COLO829 (cell line): ENCODE data around the gene WDR35.

Source experiments
- DNase-seq: peaks from one replicate; pipeline ENCODE4 v3.0.0; 2012; ENCODE audit warnings: low spot score

Gene WDR35

GRCh38 chr2:19989667-19990415, at the start of gene WDR35:
TSS of gene WDR35 (minus strand) at chr2:19990105. CDS start at chr2:19990015, 90 bp downstream.
- peak; percentile 96 for DNase-seq

DNA sequence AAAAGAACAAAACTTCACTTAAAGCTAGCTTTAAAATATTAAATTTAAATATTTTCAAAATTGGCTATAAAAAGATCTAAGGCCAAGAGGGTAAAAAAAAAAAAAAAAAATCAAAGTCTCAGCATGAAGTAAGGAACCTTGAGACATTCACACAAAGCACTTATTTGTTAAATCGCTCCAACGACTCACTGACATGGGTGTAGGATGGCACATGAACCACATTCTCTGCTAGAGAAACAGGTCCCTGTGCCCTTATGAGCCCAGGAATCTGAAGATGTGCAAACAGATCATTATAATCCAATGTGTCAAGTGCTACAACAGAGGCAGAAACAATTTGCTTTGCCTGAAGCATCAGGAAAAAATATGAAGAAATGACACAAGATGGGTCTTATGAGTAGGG, 47.8 kb upstream of the WDR35 start:
- DNase-seq = peak; percentile 52

DNA sequence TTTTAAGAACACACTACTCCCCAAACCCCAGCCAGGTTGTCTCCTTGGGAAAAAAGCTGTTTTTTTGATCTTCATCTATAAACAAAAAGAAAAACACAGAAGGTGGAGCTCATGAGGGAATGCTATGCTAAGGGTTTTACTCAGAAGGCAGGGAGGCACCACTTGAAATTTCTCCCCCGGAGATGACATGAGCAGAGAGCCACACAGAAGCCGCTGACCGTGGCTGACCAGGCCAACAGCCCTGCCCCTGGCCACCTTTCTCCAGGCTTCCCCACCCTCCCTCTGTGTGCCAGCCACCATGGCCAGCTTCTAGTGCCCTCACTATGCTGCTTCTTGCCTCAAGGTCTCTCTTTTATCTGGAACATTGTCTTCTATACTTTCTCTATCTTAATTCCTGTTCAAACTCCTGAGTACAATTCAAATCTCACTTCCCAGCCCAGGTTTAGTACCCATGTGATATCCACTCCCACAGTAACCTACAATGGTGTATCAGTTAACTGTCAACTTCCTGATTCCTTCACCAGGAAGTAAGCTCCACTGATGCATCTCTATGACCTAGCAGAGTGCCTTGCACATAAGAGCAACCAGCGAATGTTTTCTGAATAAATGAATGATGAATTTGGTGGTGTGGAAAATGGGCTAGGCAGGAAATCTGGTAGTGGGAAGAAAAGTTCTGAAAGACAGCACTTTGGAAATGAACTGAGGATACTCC, 46.2 kb upstream of the WDR35 start:
- DNase-seq = no peak

GRCh38 chr2:20034821-20035220, 44.9 kb upstream of the WDR35 start:
- no peak for DNase-seq

DNA sequence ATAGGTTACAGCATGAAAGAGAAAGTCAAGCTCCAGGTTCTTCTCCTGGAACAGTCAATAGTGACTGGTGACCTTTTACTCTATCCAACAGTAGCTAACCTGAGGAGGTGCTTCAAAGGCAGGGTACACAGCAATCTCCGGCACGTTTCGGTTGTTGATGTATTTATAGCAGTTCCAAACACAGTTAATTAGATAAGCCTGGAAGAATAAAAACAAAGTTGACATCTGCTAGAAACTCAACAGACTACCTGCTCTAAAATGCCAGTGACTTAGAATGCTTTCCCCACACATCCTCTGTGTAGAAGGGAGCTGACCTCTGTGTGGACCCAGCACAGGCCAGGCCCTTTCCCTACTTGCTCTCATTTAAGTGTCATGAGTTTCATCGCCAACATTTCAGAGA, 44.3 kb upstream of the WDR35 start:
- DNase-seq = no peak

- no peak for DNase-seq
These were observed 43.4 kb upstream of the WDR35 start for GRCh38 chr2:20033322-20033721.

GRCh38 chr2:20030224-20030623, 40.3 kb upstream of the WDR35 start:
- no peak for DNase-seq

GRCh38 chr2:20027705-20028434, 38.0 kb upstream of the WDR35 start:
- no peak for DNase-seq

DNA sequence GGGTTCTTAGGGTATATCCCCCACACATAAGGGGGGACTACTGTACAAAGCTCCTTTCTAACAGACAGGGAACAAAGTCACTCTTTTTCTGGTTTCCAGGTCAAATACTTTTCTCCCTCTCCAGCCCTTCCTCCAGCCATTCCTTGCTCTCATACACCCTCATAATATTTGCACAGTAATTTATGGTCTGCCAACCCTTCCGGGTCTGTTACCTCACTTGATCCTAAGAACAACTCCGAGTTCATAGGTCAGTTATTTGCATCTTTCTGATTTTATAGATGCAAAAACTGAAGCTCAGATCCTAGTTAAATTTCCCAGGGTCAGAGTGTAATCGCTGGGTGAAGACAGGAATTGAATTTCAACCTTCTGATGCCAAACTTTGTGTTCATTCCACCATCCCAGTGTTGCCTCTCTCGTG, 37.4 kb upstream of the WDR35 start:
- no peak for DNase-seq

DNA sequence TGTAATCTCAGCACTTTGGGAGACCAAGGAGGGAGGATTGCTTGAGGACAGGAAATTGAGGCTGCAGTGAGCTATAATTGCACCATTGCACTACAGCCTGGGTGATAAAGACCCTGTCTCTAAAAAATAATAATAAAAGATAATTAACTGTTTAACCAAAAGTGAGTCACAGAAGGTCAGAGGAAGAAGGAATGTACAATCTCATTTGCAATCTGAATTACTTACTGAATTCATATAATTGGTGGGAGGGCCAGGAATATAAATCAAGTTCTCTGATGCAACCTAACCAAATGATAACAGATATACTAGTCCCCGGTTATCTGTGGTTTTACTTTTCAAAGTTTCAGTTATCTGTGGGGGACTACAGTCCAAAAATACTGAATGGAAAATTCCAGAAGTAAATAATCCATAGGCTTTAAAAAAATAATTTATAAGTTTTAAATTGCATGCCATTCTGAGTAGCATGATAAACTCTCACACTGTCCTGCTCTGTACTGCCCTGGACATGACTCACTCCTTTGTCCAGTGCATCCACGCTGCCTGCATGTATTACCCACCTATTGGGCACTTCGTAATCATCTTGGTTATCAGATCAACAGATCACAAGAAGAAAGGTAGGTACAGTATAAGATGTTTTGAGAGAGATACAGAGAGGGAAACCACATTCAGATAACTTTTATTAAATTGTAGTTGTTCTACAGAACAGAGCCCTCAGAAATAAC, 35.3 kb upstream of the WDR35 start:
- no peak for DNase-seq

GRCh38 chr2:20023688-20024087, 33.8 kb upstream of the WDR35 start:
- no peak for DNase-seq

DNA sequence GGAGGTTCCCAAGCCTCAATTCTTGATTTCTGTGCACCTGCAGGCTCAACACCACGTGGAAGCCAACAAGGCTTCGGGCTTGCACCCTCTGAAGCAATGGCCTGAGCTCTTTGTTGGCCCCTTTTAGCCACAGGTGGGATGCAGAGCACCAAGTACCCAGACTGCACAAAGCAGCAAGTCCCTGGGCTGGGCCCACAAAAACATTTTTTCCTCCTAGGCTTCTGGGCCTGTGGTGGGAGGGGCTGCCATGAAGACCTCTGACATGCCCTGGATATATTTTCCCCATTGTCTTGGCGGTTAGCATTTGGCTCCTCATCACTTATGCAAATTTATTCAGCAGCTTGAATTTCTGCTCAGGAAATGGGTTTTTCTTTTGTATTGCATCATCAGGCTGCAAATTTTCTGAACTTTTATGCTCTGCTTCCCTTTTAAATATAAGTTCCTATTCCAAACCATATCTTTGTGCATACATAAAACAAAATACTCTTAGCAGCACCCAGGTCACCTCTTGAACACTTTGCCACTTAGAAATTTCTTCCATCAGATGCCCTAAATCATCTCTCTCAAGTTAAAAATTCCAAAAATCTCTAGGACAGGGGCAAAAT, 31.6 kb upstream of the WDR35 start:
- no peak for DNase-seq

DNA sequence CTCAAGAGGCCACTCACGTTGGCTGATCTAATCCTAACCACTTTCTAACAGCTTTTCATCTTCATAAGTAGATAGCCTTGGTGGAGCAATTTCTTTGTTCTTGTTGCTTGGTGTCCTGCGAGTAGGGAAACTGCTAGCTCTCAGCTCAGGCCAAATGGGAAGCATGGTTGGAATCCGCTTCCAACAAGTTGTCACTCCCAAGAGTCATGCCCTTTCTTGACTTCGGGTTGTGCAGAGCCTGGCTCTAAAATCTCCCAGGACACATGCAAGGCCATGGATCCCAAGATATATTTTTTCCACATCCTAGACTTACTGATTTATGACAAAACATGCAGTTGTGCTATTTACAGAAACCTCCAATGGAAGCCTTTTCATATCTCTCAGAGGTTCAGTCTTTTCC, 29.8 kb upstream of the WDR35 start:
- DNase-seq = no peak

GRCh38 chr2:20018601-20019152, 28.8 kb upstream of the WDR35 start:
- no peak for DNase-seq

GRCh38 chr2:20016346-20016745, 26.4 kb upstream of the WDR35 start:
- DNase-seq = no peak

GRCh38 chr2:20015482-20016083, 25.7 kb upstream of the WDR35 start:
- DNase-seq = peak; percentile 58

- DNase-seq = no peak
These were observed 23.4 kb upstream of the WDR35 start for GRCh38 chr2:20013126-20013849.

- DNase-seq = no peak
These were observed 22.6 kb upstream of the WDR35 start, which contains the start of gene MATN3 for GRCh38 chr2:20012282-20013125. TSS of gene MATN3 (minus strand) at chr2:20012668. CDS start at chr2:20012631, 37 bp downstream.

DNA sequence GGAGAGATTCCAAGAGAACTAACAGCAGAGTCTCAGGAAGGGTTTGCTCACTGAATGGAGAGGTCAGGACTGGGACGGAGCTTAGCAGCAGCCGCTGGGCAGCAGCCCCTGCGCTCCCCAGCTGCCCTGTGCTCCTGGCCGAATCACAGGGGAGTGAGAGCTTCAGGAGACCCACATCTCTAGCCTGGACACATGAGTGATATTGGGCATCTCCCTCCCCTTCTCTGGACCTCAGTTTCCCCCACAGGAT, 22.1 kb upstream of the WDR35 start:
- DNase-seq = no peak
